ENCODE measurements around the gene MS4A10. TPM values are rescaled to one million over a fixed set of nuclear protein-coding genes. Genes with fewer than 3 reads are reported as not detected.

Gene MS4A10
- total RNA-seq, 6 experiments from 2014 or later = not detected

- no peaks in the 10 kb centered on the region for H3K9me3 ChIP-seq
- ATAC-seq = no peak
- no peak overlapping the region for H3K4me3 ChIP-seq
- DNase-seq = no peak
- TF ChIP-seq POLR2A (IDR thresholded peaks at IDR 0.05) (no peak), CTCF (IDR thresholded peaks at IDR 0.05) (no peak)
- H3K4me1 ChIP-seq = no peaks in the 10 kb centered on the region
- no peak overlapping the region for H3K27ac ChIP-seq
- no peaks in the 10 kb centered on the region for H3K27me3 ChIP-seq
- WGBS (ENCODE audit: insufficient coverage, low coverage, low lambda C conversion rate, missing lambda C conversion rate) = 58% methylated on average over 7 of the region's 7 CpGs
- intact Hi-C loops (cut with DNase I) = no loop called here
- no peaks in the 10 kb centered on the region for H3K36me3 ChIP-seq
These were observed 3.7 kb upstream of the MS4A10 start for GRCh38 chr11:60781286-60781980.

DNA sequence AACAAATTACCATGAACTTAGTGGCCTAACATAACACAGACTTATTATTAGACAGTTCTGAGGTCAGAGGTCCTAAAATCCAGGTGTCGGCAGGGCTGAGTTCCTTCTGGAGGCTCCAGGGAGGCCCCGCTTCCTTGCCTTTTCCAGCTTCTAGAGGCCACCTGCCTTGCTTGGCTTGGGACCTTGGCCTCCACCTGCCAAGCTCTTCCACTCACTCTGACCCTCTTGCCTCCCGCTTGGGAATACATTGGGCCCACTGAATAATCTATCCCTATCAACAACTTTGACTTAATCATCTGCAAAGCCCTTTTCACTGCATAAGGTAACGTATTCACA is 3.2 kb upstream of the MS4A10 start:
- H3K4me1 ChIP-seq = no peaks in the 10 kb centered on the region
- no peaks in the 10 kb centered on the region for H3K27me3 ChIP-seq
- TF ChIP-seq CTCF (IDR thresholded peaks at IDR 0.05) = no peak
- ATAC-seq (no peak), DNase-seq (no peak)
- intact Hi-C loops (cut with DNase I) = no loop called here
- no peak overlapping the region for H3K4me3 ChIP-seq
- 86% methylated on average over 4 of the region's 4 CpGs for WGBS (ENCODE audit: insufficient coverage, low coverage, low lambda C conversion rate, missing lambda C conversion rate)
- no peaks in the 10 kb centered on the region for H3K9me3 ChIP-seq
- H3K36me3 ChIP-seq = no peaks in the 10 kb centered on the region
- H3K27ac ChIP-seq = no peak overlapping the region

DNA sequence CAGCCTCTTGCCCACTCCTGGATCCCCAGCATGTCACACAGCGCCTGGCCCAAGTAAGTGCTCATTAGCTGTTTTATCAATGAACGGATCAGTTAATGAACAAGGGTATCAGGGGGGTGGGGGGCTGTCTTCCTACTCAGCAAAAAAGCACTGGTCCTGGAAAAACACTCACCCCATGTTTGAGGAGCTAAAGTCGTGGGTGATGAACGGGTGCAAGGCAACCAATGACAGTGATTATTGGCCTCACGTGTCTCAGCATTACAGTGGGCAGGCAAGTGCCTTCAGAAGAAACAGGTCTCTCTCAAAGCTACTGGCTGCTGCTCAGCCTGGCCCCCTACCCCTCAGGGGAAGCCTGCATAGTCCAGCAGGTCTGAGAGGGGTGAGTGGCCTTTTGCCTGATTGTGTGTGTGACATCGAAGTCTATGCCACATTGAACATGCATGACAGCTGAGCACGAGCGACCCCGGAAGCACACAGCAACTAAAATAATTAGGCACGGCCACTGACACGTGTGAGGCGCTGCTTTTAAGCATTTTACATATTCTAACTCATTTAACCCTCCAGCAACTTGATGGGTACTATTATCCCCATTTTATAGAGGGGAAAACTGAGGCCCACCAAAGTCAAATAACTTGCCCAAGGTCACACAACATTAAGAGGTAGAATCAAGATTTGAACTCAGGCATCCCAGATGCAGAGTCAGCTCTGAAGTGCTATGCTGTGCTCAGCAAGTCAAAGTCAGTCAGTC is 2.6 kb upstream of the MS4A10 start:
- Histone ChIP-seq H3K4me3 (no peak overlapping the region), H3K27me3 (no peaks in the 10 kb centered on the region), H3K9me3 (no peaks in the 10 kb centered on the region), H3K27ac (no peak overlapping the region), H3K36me3 (no peaks in the 10 kb centered on the region), H3K4me1 (no peaks in the 10 kb centered on the region)
- WGBS (ENCODE audit: insufficient coverage, low coverage, low lambda C conversion rate, missing lambda C conversion rate) = 65% methylated on average over 10 of the region's 12 CpGs
- TF ChIP-seq CTCF (IDR thresholded peaks at IDR 0.05) = no peak
- no peak for TF ChIP-seq POLR2A (IDR thresholded peaks at IDR 0.05)
- intact Hi-C loops (cut with DNase I) = no loop called here
- ATAC-seq (no peak), DNase-seq (no peak)

DNA sequence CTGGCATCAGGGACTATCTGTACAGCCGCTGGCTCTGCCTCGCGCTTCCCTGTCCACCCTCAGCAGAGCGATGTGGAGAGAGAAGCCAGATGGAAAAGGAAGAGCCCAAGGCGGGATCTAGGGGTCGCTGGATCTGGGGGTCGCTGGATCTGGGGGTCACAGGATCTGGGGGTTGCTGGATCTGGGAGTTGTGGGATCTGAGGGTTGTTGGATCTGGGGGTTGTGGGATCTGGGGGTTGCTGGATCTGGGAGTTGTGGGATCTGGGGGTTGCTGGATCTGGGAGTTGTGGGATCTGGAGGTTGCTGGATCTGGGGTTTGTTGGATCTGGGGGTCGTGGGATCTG is 2.0 kb upstream of the MS4A10 start:
- Histone ChIP-seq H3K9me3 (no peaks in the 10 kb centered on the region), H3K36me3 (no peaks in the 10 kb centered on the region), H3K4me1 (no peaks in the 10 kb centered on the region), H3K27ac (no peak overlapping the region), H3K4me3 (no peak overlapping the region), H3K27me3 (no peaks in the 10 kb centered on the region)
- intact Hi-C loops (cut with DNase I) = no loop called here
- WGBS (ENCODE audit: insufficient coverage, low coverage, low lambda C conversion rate, missing lambda C conversion rate) = 87% methylated on average over 8 of the region's 8 CpGs
- no peak for ATAC-seq
- DNase-seq = no peak
- TF ChIP-seq POLR2A (IDR thresholded peaks at IDR 0.05) (no peak), CTCF (IDR thresholded peaks at IDR 0.05) (no peak)
